ENCODE results near the gene GAPDH. TPM values are rescaled to one million over a fixed set of nuclear protein-coding genes. Genes with fewer than 3 reads are reported as not detected.
A peak's percentile ranks its signal among the peaks of the same experiment; 100 is the strongest.
"Not testable (repeated sequence)": the region's sequence is repeated elsewhere in the genome, so short reads cannot be mapped to it uniquely, and the experiment has no call there.

Gene GAPDH
- total RNA-seq, 2 donors from 2014 or later: 3,044 to 4,078 TPM

DNA sequence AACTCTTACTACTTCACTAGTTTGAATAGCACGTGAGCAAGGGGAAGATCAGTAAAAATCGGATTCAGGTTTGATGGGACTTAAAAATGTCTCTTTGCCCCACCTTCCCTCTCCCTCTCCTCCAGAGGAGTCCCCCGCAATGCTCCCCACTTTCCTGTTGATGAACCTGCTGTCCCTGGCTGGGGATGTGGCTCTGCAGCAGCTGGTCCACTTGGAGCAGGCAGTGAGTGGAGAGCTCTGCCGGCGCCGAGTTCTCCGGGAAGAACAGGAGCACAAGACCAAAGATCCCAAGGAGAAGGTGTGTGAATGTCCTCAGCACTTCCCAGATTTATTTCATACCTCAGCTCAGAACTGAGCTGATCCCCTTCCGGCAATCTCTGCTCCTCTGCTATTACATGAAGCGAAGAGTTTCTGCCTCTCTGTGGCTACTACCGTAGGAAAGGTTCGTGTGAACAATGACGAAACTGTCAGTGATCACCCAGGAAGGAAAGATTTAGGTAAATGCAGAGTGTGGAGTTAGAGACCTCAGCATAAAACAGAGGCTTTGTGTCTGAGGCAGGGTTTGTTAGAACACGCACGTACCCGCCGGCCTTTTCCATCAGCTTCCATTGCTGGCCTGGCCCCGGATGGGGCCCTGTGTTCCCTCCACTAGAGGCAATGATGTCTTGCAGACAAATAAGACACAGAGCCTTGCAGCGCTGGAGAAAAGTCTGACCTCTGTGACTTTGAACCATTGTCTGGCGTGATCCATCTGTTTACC, 7.4 kb upstream of the GAPDH start:
- intact Hi-C loops (cut with DNase I): no loop called here

DNA sequence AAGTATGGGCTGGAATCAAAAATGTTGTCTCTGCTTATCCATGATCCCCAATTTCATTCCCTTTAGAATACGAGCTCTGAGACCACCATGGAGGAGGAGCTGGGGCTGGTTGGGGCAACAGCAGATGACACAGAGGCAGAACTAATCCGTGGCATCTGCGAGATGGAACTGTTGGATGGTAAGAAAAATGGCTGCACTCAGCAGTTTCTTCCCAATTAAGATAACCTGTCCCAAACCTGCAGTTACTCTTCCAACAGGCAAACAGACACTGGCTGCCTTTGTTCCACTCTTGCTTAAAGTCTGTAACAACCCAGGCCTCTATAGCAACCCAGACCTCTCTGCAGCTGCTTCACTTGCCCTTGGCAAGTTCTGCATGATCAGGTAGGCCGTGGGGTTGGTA, 6.6 kb upstream of the GAPDH start:
- intact Hi-C loops (cut with DNase I): no loop called here
- ATAC-seq (no peak), DNase-seq (no peak)

More for the DNA sequence above, 7.4 kb upstream of the GAPDH start:
- DNase-seq (no peak), ATAC-seq (no peak)

DNA sequence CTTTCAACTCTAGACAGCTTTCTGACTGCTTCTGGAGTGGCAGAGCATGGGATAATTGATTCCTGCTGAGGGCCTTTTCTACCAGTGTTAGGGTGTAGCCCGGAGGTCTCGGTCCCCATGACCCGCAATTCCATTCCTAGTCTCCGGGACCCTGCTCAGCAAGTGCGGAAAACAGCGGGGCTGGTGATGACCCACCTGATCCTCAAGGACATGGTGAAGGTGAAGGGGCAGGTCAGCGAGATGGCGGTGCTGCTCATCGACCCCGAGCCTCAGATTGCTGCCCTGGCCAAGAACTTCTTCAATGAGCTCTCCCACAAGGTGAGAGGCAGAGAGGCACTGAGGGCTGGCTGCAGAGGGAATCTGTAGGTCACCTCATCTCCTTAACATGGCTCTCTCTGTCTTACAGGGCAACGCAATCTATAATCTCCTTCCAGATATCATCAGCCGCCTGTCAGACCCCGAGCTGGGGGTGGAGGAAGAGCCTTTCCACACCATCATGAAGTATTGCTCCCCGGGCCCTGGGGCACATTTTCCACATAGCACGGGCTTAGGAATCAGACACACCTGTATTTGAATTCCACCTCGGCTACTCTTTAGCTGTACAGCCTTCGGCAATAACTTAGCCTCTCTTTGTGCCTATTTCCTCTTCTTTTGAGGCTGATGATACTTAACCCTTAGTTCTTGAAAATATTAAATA, 5.6 kb upstream of the GAPDH start:
- DNase-seq (no peak), ATAC-seq (no peak)
- intact Hi-C loops (cut with DNase I): no loop called here

DNA sequence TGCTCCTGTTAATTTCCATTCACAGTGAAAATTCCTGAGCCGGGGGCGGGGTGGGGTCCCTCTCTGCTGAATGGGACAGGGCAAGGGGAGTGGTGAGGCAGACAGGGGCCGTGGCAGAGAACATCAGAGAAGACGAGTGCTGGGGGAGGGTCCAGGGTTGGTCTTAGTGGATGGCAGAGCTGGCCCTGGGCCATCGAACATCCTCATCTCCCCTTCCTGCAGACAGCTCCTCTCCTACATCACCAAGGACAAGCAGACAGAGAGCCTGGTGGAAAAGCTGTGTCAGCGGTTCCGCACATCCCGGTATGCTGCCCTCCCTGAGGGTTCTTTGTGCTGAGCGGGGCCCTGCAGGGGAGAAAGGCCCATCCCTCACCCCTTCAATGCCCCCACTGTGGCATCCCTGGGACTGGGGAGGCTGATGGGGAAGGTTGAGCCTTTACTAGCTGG, 5.0 kb upstream of the GAPDH start:
- DNase-seq: no peak
- intact Hi-C loops (cut with DNase I): no loop called here
- no peak for ATAC-seq

DNA sequence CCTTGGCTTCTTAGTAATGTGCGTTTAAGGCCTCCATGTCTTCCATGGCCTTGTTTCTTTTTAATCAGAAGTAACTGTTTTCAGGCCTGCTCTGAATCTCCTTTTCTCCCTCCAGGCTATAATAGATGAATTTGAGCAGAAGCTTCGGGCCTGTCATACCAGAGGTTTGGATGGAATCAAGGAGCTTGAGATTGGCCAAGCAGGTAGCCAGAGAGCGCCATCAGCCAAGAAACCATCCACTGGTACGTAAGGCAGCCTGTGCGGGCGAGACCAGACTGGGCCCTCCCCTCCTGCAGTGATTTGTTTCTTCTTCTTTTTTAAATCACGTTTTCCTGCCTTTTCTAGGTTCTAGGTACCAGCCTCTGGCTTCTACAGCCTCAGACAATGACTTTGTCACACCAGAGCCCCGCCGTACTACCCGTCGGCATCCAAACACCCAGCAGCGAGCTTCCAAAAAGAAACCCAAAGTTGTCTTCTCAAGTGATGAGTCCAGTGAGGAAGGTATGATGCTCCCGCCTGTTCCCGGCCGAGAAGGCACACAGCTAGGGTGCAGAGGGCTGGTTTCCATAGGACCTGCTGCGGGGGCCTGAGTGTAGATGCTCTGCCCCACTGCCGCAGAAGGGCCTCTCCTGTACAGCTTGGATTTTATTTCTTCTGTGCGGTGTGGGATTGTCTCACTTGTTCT, 3.6 kb upstream of the GAPDH start:
- DNase-seq (no peak), ATAC-seq (no peak)
- intact Hi-C loops (cut with DNase I): loop anchor here in 1 of 2 donors (5.0 to 10.0 kb wide), 2 partner anchors 38 to 196 kb away; partner anchors contain the start of genes MRPL51 and NCAPD2

DNA sequence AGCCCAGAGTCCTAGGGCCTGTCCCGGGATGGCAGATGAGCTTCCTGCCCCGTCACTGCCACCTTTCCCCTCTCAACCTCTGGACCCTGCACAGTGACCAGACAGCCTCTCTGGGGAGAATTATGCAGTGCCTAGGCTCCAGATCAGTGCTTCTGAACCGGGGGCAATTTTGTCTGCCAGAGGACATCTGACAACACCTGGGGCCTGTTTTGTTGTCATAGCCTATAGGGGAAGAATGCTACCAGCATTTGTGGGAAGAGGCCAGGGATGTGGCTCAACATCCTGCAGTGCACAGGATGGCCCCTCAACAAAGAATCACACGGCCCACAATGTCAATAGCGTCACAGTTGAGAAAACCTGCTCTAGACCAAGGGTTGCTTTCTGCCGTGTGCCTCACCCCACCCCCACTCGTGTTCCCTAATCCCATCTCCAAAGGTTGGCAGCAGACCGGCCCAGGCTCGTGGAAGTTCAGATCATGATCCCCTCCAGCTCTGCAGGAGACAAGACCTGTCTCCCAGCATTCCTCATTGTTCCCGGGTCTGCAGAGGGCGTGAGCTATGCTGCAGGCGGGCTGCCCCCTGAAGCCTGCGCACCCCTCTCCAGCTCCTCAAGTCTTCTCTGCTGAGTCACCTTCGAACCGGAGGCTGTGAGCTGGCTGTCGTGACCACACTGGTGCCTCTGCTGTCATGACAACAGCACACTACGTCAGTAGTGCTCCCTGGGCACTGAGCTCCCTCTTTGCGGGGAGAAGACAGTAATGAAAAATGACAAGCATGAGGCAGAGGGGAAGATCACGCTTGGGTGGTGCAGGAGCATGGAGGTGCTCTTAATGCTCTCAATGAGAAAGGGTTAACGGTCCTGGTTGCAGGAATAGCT, 2.0 kb upstream of the GAPDH start:
- intact Hi-C loops (cut with DNase I): loop anchor here in 1 of 2 donors (5.0 to 10.0 kb wide), 2 partner anchors 40 to 197 kb away; partner anchors contain the start of genes MRPL51 and NCAPD2
- ATAC-seq (peak; percentile 0 to 2), DNase-seq (peak; percentile 76)

DNA sequence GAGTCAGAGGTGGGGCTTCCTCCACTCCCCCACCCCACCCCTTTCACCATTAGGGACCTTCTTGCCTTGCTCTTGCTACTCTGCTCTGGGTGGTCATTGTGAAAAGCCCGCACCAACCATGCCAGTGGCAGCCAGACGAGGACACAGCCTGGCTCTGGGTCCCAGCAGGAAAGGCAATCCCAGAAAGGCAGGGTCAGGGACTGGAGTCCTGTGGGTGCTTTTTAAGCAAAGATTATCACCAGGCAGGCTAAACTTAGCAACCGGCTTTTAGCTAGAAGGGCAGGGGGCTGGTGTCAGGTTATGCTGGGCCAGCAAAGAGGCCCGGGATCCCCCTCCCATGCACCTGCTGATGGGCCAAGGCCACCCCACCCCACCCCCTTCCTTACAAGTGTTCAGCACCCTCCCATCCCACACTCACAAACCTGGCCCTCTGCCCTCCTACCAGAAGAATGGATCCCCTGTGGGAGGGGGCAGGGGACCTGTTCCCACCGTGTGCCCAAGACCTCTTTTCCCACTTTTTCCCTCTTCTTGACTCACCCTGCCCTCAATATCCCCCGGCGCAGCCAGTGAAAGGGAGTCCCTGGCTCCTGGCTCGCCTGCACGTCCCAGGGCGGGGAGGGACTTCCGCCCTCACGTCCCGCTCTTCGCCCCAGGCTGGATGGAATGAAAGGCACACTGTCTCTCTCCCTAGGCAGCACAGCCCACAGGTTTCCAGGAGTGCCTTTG, 1.2 kb upstream of the GAPDH start:
- peak; percentile 72 for DNase-seq

DNA sequence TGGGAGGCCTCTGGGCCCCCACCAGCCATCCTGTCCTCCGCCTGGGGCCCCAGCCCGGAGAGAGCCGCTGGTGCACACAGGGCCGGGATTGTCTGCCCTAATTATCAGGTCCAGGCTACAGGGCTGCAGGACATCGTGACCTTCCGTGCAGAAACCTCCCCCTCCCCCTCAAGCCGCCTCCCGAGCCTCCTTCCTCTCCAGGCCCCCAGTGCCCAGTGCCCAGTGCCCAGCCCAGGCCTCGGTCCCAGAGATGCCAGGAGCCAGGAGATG, 729 bp upstream of the GAPDH start:
- intact Hi-C loops (cut with DNase I): loop anchor here in 1 of 2 donors (5.0 to 10.0 kb wide), 2 partner anchors 41 to 199 kb away; partner anchors contain the start of genes MRPL51 and NCAPD2
- ATAC-seq: no peak
- DNase-seq: no peak

More for the DNA sequence above, 1.2 kb upstream of the GAPDH start:
- ATAC-seq: peak; percentile 49 to 50
- intact Hi-C loops (cut with DNase I): loop anchor here in 1 of 2 donors (5.0 to 10.0 kb wide), 2 partner anchors 41 to 198 kb away; partner anchors contain the start of genes MRPL51 and NCAPD2

DNA sequence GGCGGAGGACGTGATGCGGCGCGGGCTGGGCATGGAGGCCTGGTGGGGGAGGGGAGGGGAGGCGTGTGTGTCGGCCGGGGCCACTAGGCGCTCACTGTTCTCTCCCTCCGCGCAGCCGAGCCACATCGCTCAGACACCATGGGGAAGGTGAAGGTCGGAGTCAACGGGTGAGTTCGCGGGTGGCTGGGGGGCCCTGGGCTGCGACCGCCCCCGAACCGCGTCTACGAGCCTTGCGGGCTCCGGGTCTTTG, 303 bp downstream of the GAPDH start:
- ATAC-seq (peak; percentile 39 to 54), DNase-seq (peak; percentile 84)
- intact Hi-C loops (cut with DNase I): loop anchor here in 1 of 2 donors (2.0 to 10.0 kb wide), 3 partner anchors 18 to 200 kb away; partner anchors contain the start of genes MRPL51 and NCAPD2

DNA sequence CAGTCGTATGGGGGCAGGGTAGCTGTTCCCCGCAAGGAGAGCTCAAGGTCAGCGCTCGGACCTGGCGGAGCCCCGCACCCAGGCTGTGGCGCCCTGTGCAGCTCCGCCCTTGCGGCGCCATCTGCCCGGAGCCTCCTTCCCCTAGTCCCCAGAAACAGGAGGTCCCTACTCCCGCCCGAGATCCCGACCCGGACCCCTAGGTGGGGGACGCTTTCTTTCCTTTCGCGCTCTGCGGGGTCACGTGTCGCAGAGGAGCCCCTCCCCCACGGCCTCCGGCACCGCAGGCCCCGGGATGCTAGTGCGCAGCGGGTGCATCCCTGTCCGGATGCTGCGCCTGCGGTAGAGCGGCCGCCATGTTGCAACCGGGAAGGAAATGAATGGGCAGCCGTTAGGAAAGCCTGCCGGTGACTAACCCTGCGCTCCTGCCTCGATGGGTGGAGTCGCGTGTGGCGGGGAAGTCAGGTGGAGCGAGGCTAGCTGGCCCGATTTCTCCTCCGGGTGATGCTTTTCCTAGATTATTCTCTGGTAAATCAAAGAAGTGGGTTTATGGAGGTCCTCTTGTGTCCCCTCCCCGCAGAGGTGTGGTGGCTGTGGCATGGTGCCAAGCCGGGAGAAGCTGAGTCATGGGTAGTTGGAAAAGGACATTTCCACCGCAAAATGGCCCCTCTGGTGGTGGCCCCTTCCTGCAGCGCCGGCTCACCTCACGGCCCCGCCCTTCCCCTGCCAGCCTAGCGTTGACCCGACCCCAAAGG, 804 bp downstream of the GAPDH start:
- ATAC-seq: peak; percentile 32 to 39
- intact Hi-C loops (cut with DNase I): loop anchor here in 1 of 2 donors (2.0 to 10.0 kb wide), 3 partner anchors 18 to 200 kb away; partner anchors contain the start of genes MRPL51 and NCAPD2

DNA sequence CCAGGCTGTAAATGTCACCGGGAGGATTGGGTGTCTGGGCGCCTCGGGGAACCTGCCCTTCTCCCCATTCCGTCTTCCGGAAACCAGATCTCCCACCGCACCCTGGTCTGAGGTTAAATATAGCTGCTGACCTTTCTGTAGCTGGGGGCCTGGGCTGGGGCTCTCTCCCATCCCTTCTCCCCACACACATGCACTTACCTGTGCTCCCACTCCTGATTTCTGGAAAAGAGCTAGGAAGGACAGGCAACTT, 1.3 kb downstream of the GAPDH start:
- DNase-seq (no peak), ATAC-seq (no peak)
- intact Hi-C loops (cut with DNase I): loop anchor here in 1 of 2 donors (2.0 to 10.0 kb wide), 2 partner anchors 17 to 201 kb away; no protein-coding TSS in a partner anchor

More for the DNA sequence above, 804 bp downstream of the GAPDH start:
- DNase-seq: peak; percentile 88

DNA sequence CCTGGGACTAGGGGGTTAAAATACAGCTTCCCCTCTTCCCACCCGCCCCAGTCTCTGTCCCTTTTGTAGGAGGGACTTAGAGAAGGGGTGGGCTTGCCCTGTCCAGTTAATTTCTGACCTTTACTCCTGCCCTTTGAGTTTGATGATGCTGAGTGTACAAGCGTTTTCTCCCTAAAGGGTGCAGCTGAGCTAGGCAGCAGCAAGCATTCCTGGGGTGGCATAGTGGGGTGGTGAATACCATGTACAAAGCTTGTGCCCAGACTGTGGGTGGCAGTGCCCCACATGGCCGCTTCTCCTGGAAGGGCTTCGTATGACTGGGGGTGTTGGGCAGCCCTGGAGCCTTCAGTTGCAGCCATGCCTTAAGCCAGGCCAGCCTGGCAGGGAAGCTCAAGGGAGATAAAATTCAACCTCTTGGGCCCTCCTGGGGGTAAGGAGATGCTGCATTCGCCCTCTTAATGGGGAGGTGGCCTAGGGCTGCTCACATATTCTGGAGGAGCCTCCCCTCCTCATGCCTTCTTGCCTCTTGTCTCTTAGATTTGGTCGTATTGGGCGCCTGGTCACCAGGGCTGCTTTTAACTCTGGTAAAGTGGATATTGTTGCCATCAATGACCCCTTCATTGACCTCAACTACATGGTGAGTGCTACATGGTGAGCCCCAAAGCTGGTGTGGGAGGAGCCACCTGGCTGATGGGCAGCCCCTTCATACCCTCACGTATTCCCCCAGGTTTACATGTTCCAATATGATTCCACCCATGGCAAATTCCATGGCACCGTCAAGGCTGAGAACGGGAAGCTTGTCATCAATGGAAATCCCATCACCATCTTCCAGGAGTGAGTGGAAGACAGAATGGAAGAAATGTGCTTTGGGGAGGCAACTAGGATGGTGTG, 1.9 kb downstream of the GAPDH start:
- DNase-seq (no peak), ATAC-seq (no peak)
- intact Hi-C loops (cut with DNase I): loop anchor here in 1 of 2 donors (2.0 to 10.0 kb wide), 2 partner anchors 17 to 201 kb away; no protein-coding TSS in a partner anchor

DNA sequence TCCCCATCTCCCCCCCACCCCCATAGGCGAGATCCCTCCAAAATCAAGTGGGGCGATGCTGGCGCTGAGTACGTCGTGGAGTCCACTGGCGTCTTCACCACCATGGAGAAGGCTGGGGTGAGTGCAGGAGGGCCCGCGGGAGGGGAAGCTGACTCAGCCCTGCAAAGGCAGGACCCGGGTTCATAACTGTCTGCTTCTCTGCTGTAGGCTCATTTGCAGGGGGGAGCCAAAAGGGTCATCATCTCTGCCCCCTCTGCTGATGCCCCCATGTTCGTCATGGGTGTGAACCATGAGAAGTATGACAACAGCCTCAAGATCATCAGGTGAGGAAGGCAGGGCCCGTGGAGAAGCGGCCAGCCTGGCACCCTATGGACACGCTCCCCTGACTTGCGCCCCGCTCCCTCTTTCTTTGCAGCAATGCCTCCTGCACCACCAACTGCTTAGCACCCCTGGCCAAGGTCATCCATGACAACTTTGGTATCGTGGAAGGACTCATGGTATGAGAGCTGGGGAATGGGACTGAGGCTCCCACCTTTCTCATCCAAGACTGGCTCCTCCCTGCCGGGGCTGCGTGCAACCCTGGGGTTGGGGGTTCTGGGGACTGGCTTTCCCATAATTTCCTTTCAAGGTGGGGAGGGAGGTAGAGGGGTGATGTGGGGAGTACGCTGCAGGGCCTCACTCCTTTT, 2.7 kb downstream of the GAPDH start:
- ATAC-seq: no peak
- intact Hi-C loops (cut with DNase I): loop anchor here in 1 of 2 donors (10.0 kb wide), 1 partner anchor 202 kb away; no protein-coding TSS in a partner anchor
- DNase-seq: no peak

DNA sequence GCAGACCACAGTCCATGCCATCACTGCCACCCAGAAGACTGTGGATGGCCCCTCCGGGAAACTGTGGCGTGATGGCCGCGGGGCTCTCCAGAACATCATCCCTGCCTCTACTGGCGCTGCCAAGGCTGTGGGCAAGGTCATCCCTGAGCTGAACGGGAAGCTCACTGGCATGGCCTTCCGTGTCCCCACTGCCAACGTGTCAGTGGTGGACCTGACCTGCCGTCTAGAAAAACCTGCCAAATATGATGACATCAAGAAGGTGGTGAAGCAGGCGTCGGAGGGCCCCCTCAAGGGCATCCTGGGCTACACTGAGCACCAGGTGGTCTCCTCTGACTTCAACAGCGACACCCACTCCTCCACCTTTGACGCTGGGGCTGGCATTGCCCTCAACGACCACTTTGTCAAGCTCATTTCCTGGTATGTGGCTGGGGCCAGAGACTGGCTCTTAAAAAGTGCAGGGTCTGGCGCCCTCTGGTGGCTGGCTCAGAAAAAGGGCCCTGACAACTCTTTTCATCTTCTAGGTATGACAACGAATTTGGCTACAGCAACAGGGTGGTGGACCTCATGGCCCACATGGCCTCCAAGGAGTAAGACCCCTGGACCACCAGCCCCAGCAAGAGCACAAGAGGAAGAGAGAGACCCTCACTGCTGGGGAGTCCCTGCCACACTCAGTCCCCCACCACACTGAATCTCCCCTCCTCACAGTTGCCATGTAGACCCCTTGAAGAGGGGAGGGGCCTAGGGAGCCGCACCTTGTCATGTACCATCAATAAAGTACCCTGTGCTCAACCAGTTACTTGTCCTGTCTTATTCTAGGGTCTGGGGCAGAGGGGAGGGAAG, 3.5 kb downstream of the GAPDH start:
- ATAC-seq: not testable (repeated sequence)
- DNase-seq: peak; percentile 85
- intact Hi-C loops (cut with DNase I): loop anchor here in 1 of 2 donors (10.0 kb wide), 1 partner anchor 203 kb away; no protein-coding TSS in a partner anchor

Measured in left cardiac atrium (tissue), 4 donors.